DMS114 treated with DMSO at 0.1 percent for 48 hours (cell line): ENCODE results near the gene MSH3.
"Not testable (repeated sequence)": the region's sequence is repeated elsewhere in the genome, so short reads cannot be mapped to it uniquely, and the experiment has no call there.

Experiments
- DNase-seq: peaks from one replicate; lab custom pipeline; 2025; ENCODE audit not compliant: unreplicated experiment; lab: John Stamatoyannopoulos, UW

The MSH3 gene

DNA sequence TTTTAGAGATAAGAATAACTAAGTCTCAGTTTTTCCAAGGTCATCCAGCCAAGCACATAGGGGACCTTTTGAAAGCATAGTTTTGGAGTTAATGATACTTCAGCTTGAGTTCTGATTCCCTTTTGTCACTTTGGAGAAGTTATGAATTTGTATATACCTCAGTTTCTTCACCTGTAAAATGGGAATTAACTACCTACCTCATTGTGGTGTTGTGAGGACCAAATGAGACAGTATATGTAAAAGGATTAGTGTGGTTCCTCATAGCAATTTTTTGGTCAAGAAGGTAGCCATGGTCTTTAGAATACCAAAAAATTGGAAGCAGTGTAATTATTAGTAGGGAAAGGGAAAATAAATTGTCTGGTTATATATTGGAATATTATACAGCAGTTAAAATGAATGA, 98.0 kb downstream of the MSH3 start:
- no peak for DNase-seq

DNA sequence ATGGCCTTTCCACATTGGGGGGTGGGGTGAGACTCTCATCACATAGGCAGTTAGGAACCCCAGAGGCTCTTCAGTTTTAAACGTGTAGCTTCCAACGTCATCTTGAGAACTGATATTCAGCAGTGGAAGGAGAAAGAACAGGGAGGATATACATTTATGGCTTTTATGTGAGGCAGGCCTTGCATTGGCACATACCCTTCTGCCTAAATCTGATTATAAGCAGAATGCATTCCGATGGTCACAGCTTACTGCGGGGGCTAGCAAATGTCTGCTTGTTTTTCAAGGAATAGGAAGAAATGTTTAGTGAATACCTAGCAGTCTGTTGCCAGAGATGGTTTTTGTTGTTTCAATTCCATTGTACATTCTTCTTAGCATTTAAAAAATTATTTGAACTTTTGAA, 99.3 kb downstream of the MSH3 start:
- no peak for DNase-seq

DNA sequence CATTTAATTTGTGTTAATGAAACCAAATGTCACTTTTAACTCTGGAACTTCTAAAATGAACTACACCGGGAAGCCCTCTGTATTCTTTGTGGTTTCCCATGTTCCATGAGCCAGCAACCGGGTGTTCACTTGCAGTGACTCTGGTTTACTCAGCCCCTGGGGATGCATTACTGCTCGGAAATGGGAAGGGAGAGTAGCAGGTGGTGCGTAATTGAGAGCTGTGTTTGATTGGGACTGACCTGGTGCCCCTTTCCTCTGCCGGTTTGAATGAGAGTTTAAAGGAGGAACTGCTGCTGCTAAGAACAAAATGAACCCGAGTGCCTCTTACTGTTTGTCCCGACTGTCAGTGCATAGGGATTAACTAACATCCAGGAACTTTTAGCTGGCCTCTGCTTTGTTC, 100.4 kb downstream of the MSH3 start:
- no peak for DNase-seq

DNA sequence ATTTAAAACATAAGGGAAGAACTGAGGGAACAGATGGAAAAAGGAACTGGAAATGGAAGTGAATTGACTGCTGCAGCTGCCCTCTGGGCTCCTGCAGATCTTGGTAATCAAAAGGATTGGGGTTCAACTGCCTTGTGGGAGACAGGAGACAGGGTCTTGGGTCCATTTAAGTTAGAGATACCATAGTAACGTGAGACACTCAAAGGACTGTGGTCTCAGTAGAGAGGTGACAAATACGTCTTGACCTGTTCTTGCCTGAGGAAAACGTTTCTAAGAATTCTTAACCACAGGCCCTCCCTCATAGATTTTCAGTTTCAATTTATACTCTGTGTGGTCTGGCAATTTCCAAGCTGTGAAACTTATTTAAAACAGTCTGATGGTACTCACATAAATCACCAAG, 101.2 kb downstream of the MSH3 start:
- DNase-seq = no peak

DNA sequence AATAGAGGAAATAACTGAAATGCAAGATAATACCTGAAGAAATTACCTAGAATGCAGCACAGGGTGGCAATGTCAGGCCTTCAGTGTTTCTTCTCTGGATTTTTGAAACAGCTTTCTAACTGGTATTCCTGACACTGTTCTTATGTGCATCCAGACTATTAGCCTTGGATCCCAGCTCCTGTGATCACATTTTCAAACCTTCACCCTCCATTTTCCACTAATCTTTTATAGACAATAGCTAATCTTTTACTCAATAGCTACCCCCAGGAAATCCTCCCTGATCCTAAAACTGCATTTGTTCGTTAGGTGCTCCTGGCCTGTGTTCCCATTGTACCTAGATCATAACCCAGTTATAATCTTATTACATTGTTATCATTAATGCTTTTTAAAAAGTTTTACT, 101.8 kb downstream of the MSH3 start:
- no peak for DNase-seq

DNA sequence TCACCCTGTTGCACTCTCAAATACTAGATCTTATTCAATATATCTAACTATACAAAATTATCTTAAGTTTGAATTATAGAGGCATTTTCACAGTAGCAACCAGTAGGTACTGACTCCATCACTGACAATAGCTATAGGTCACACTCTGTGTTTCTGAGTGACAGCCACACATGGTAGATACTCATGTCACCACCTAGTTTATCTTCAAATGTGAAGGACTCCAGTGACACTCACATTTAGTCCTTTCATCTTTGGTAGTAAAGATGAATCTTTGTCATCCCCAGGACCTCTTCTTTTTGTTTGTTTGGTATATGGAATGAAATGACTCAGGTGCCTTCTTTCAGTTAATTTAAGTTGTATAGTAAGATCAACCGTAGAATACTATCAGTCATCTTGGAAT, 102.8 kb downstream of the MSH3 start:
- no peak for DNase-seq

DNA sequence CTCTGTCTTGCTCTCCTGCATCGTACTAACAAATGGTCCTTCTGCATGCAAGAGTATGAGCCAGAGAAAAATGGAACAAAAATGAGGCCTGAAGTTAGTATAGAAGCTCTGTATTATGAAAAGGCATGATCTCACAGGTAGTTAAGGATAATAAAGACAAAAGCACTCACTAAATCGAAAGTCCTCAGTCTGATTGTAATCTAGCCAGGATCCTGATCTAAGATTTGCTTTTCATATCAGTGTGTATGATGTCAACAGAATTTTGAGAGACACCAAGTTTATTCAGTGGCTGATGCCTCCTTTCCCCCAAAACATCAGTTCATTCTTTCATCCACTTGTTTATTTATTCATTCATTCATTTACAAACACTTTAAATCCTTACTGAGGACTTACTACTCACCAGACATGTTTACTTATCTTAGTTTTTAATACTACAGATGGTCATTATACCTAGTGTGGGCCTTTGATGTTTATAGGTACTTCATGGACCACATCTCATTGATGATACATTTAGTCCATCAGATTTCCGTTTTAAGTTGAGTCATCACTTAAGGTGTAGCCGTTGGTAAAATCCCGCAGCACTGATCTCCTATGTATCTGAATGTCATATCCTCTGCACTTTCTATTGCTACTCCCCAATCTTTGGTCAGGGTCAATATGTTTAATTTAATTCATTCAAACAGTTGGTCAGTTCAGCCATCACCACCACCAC, 105.6 kb downstream of the MSH3 start:
- no peak for DNase-seq

DNA sequence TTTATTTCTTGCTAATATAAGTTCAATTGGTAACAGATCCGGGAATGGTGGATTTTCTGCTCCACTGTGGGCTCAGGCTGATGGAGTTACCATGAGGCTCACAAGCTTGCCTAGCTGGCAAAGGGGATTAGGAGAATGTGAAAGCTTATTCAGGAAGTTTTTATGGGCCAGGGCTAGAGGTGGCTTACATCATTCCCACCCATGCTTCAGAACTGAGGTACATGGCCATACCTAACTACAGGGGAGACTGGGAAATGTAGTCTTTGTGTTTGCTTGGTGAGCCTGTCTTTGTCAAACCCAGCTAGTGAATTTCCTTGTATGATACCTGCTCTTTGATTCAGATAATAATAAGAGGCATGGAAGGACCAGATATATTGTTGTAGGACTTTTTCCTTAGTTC, 106.2 kb downstream of the MSH3 start:
- DNase-seq = no peak

DNA sequence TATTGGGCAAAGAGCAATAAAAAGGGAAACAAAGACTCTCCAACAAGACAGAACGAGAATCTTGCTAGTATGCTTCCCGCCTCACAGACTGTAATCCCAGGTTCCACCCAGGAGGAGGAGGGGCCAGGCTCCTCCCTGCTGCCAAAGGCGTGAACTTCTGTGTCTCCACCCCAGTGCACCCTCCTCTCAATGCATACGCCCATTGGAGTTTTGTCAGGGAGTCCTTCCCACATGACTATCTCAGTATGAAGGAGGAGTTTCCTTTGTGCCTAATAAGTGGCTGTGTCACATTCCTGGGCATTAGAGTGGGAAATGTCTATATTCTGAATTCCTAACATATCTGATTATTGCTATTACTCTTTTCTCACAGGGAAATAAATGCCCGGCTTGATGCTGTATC, 106.7 kb downstream of the MSH3 start:
- no peak for DNase-seq

DNA sequence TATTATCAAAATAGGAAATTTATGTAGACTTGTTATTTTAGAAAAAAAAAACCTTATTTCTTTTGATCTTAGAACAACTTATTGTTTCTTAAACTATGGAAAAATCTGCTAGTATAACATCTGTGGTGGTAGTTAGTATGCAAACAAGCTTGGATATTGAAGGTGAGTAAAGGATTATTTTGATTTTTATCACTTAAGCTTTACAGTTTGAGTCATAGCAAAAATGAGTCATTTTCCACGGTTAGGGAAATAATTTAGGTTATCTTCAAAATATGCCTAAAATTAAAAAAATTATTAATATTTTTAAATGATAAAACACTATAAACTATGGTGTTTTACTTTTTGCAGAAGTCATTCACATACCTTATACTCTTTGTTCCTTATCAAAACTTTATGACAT, 107.5 kb downstream of the MSH3 start:
- DNase-seq = no peak

DNA sequence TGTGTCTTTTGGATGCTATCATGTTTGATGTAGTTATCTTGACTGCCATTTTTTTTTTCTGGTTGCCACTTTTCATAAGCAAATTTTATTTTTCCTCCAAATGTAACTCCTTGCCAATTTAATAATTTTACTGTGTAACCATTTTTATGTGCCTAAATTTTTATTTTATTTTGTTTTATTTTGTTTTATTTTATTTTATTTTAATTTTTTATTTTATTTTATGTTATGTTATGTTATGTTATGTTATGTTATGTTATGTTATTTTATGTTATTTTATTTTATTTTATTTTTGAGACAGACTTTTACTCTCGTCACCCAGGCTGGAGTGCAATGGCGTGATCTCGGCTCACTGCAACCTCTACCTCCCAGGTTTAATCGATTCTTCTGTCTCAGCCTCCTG, 108.1 kb downstream of the MSH3 start:
- no peak for DNase-seq

DNA sequence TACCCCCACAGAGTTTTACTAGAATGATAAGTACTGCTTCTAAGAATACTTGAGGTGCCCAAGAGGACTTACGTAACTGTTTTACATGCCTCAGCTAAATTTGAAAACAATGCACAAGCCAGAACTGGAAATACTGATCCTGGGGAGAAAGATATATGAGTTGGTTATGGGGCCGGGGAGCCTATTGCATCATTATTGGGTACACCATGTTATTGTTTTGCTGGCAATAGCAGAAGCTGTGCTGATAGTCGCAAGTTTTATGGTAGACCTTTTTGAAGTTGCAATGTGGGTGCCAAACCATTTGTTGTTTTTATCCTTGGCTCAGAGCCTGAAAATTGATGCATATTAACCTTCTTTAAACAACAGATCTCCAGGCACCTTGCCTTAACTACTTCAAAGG, 108.8 kb downstream of the MSH3 start:
- no peak for DNase-seq

DNA sequence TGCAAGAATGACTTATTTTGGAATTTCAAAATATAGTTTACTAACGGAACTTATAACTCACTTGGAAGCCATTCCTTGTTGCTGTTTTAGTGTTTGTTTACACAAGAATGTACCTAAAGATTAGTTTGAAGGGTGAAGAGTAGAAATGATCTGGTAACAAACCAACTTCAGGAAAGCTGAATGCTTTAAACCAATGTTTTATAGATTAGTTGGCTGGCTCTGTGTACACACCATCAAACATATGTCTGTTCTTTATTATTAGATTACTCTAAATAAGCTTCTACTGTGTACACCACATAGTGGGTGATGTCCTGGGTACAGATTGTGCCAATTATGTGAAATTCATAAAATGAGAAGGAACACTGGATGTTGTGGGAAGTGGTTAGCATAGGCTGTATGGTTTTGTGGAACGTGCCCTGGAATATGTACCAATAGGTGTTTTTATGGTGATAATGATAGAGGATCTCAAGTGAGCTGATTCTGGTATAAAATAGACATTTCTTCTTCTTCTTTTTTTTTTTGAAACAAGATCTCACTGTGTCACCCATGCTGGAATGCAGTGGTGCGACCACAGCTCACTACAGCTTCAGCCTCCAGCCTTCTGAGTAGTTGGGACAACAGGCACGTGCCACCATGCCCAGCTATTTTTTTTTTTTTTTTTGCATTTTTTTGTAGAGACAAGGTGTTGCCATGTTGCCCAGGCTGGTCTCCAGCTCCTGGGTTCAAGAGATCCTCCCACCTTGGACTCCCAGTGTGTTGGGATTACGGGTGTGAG, 109.6 kb downstream of the MSH3 start:
- no peak for DNase-seq

DNA sequence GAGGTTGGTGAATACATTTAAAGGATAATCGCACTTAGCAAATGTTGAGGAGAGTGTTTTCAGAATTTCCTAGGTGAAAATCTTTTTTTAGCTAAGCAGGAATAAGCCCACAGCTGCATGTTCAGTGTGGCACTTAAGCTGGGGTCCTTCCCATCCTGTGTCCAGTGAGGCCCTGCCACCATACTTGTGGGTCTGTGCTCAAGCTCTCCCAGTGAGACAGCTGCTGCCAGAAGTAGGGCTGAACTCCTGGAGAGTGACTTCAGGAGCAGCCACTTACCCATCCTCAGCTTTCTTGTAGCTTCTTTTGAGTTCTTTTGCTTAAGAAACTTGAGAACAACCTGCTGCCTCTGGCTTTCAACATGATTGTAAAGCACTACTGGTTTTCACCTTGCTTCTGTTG, 110.3 kb downstream of the MSH3 start:
- no peak for DNase-seq

DNA sequence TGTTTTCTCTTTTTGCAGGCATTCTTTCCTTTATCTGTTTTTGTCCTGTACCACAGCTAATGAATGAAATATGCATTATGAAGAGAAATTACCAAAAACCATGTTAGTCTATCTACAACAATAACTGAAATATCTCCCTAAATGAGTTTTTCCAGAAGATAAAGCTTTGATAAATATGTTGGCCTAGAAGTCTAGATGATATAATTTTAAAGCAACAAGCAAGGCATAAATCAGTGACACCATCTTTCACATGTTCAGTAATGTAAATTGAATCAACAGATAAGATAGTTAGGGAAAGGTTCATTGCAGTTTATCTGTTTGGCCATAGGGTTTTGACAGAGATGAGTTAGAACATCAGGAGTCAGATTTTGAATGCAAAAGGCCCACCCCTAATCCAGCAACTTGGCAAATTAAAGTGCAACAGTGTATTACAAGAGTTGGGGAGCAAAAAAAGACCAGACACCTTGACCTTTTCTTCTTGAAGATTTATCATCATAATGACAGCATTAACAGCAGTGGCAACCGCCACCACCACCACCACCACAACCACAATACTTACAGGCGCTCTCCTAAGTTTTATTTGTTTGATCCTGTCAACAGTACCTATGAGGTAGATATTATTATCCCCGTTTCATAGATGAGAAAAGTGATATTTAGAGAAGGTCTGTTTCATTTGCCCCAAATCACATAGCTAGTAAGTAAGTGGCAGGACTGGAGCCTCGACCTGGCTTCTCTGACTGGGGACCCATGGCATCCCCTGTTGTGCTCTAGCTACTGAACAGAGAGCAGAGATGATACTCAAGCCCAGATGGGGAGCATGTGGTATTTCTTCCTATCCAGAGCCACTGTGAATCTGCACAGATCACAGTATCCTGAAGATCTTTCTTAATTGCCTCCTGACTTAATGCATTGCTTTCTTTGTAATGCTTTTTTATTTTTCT, 123.2 kb downstream of the MSH3 start:
- no peak for DNase-seq

DNA sequence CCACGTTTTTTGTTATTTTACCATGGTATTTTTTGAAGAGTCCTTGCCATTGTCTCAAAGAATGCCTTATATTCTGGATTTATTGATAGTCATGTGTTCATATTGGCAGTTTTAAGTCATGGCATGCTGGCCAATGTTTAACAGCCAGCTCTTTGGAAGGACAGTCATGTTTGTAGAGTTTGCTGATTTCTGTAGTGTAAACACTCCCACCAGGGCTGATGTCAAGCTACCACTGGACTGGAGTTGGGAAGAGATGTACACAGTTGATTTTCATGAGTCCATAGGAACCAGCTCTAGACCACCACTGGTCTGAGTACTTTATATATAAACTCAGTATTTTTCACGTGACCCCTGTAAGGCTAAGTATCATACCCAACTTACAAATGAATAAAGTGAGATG, 125.6 kb downstream of the MSH3 start:
- DNase-seq = no peak

DNA sequence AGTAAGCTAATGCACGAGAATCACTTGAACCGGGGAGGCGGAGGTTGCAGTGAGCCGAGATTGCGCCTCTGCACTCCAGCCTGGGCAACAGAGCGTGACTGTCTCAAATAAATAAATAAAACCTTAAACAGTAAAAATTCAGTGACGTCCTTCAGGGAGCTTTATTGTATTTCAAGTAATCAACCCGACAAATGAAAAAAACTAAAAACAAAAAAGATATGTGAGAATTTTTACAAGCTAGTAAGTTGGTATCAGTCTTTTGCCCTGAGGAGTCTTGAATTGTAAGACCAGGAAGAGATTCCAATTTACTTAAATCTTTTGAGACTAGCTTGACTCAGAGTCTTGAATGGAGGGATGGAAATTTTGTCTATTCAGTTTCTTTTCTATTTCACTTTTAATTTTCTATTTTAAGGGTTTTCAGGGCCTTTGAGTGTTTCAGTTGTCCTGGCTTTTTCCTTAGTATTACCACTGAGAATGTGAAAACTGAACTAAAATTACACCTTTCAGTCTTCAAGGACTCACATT, 126.4 kb downstream of the MSH3 start:
- no peak for DNase-seq

DNA sequence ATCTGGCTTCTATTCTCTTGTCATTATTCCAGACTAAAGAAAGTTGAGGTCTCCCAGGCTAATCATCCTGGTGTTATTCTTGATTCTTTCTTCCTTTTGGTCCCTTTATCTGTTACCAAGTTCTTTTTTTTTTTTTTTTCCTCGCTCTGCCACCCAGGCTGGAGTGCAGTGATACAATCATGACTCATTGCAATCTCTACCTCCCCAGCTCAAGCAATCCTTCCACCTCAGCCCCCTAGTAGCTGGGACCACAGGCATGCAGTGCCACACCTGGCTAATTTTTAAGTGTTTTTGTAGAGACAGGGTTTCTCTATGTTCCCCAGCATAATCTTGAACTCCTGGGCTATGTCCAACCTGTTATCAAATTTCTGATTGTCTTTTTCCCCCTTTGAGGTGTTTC, 126.9 kb downstream of the MSH3 start:
- DNase-seq = no peak

DNA sequence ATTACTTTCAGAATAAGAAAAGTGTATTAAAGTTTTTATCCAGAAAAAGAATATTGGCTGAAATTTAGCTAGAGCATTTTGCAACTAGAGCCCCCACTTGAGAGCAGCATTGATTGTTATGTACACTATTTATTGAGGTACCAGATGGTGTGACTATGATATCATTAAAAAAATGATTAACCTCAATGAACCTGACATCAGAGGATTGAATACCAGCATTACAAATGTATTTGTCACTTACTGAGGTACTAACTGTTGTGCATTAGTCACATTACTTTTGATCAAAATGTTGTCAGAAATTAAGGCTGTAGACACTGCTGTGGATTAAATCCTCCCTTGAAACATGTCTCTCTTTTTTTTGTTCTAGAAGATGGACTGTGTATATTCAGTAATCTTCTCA, 128.2 kb downstream of the MSH3 start:
- DNase-seq = no peak

DNA sequence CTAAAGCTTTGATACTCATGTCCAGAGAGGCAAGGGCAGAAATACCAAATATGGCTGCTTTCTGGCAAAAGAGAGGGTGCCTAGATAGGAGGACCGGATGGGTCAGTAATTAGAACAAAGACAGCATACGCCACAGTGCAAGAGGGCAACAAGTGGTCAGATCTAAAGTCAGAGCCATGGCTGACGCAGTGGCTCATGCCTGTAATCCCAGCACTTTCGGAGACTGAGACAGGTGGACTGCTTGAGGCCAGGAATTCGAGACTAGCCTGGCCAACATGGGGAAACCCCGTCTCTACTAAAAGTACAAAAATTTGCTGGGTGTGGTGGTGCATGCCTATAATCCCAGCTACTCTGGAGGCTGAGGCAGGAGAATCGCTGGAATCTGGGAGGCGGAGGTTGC, 129.3 kb downstream of the MSH3 start:
- DNase-seq = not testable (repeated sequence)

DNA sequence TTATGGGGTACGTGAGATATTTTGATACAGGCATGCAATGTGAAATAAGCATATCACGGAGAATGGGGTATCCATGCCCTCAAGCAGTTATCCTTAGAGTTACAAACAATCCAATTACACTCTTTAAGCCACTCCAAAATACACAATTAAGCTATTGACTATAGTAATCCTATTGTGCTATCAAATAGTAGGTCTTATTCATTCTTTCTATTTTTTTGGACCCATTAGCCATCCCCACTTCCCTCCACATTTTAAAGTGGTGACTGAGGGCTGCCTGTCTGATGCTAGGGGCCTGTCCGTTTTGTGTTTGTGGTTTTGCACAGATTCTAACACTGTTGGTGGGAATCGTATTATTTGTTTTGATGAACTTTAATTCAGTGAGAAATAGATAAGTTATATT, 130.0 kb downstream of the MSH3 start:
- DNase-seq = no peak
